ENCODE data around the gene NEK9.

Gene NEK9

DNA sequence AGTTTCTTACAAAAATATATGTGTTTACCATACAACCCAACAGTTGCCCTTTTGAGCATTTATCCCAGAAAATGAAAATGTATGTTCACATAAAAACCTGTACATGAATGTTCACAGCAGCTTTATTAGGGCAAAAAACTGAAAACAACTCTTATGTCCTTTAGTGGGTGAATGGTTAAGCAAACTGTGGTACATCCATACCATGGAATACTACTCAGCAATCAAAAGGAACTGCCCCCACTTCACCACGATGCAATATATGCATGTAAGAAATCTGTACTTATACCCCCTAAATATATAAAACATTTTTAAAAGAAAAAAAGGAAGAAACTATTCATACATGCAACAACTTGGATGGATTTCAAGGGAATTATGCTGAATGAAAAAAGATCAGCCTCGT lies 6.7 kb upstream of the NEK9 start:
- TF ChIP-seq EZH2 (optimal IDR thresholded peaks at IDR 0.05; ENCODE audit: low read depth, low read length): no peak
- Histone ChIP-seq H4K20me1 (ENCODE audit: insufficient read depth, low read length) (no peaks in the 10 kb centered on the region), H3K9me2 (replicated peaks; ENCODE audit: insufficient read depth, low read length) (no peaks in the 10 kb centered on the region), H3F3A (ENCODE audit: insufficient read depth, low read length) (peaks cover 4% of the 10 kb centered on the region; the same call in 1 of the 2 replicates), H3K9me3 (replicated peaks; ENCODE audit: insufficient read depth, low read length) (no peaks in the 10 kb centered on the region), H2AFZ (ENCODE audit: low read length) (no peak overlapping the region), H3K4me3 (ENCODE audit: low read length) (no peak overlapping the region), H3K27ac (ENCODE audit: low read length) (no peak overlapping the region), H3K36me3 (replicated peaks; ENCODE audit: insufficient read depth, low read length) (no peaks in the 10 kb centered on the region), H3K27me3 (replicated peaks; ENCODE audit: insufficient read depth, low read length) (no peaks in the 10 kb centered on the region), H3K9ac (ENCODE audit: low read length) (no peak overlapping the region), H3K4me1 (ENCODE audit: low read length) (no peaks in the 10 kb centered on the region), H3K79me2 (ENCODE audit: low read length) (peaks cover 8% of the 10 kb centered on the region), H3K4me2 (ENCODE audit: low read depth, low read length) (no peak overlapping the region)
- DNase-seq: no peak

DNA sequence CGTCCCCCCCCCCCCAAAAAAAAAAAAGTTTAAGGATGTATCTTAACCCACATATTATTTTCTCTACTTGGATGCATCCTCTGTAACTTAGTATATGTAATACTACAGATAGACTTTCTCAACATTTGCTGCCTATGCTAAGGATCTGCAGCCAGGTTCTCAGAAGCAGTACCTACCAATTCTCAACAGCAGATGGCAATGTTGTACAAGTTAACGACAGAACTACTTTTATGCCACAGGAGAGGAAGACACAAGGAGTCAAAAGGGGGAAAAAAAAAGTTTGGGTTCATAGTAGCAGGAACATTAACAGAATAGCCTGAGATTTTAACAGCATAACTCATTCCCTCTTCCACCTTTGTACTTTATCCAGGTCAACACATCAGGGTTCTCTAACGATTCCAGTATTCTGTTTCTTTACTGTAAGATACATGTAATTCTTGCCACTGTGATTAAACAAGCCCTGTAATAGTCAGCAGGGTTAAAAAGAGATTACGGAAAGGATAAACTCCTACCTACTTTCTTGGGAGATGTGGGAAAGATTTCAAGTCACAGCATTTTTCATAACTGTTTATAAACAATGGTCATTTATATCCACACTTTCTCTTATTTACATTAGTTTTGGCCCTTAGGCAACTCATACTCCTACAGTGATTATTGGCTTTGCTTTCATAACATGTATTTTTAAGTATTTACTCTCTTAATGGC lies 5.7 kb upstream of the NEK9 start:
- peak; percentile 16 for DNase-seq
- Histone ChIP-seq H2AFZ (ENCODE audit: low read length) (no peak overlapping the region), H3K36me3 (replicated peaks; ENCODE audit: insufficient read depth, low read length) (no peaks in the 10 kb centered on the region), H3F3A (ENCODE audit: insufficient read depth, low read length) (no peaks in the 10 kb centered on the region), H4K20me1 (ENCODE audit: insufficient read depth, low read length) (no peaks in the 10 kb centered on the region), H3K79me2 (ENCODE audit: low read length) (peaks cover 5% of the 10 kb centered on the region; the same call in 1 of the 2 replicates), H3K9ac (ENCODE audit: low read length) (no peak overlapping the region), H3K27me3 (replicated peaks; ENCODE audit: insufficient read depth, low read length) (no peaks in the 10 kb centered on the region), H3K4me2 (ENCODE audit: low read depth, low read length) (no peak overlapping the region), H3K27ac (ENCODE audit: low read length) (no peak overlapping the region), H3K4me1 (ENCODE audit: low read length) (no peaks in the 10 kb centered on the region), H3K4me3 (ENCODE audit: low read length) (no peak overlapping the region), H3K9me2 (replicated peaks; ENCODE audit: insufficient read depth, low read length) (no peaks in the 10 kb centered on the region), H3K9me3 (replicated peaks; ENCODE audit: insufficient read depth, low read length) (no peaks in the 10 kb centered on the region)
- TF ChIP-seq, protein P1, sequence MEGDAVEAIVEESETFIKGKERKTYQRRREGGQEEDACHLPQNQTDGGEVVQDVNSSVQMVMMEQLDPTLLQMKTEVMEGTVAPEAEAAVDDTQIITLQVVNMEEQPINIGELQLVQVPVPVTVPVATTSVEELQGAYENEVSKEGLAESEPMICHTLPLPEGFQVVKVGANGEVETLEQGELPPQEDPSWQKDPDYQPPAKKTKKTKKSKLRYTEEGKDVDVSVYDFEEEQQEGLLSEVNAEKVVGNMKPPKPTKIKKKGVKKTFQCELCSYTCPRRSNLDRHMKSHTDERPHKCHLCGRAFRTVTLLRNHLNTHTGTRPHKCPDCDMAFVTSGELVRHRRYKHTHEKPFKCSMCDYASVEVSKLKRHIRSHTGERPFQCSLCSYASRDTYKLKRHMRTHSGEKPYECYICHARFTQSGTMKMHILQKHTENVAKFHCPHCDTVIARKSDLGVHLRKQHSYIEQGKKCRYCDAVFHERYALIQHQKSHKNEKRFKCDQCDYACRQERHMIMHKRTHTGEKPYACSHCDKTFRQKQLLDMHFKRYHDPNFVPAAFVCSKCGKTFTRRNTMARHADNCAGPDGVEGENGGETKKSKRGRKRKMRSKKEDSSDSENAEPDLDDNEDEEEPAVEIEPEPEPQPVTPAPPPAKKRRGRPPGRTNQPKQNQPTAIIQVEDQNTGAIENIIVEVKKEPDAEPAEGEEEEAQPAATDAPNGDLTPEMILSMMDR (IDR thresholded peaks at IDR 0.05; ENCODE audit: low read length): peak; percentile 53
- no peak for TF ChIP-seq EZH2 (optimal IDR thresholded peaks at IDR 0.05; ENCODE audit: low read depth, low read length)
- no peak for TF ChIP-seq EZH2phosphoT487 (IDR thresholded peaks at IDR 0.05; ENCODE audit: low read length)

DNA sequence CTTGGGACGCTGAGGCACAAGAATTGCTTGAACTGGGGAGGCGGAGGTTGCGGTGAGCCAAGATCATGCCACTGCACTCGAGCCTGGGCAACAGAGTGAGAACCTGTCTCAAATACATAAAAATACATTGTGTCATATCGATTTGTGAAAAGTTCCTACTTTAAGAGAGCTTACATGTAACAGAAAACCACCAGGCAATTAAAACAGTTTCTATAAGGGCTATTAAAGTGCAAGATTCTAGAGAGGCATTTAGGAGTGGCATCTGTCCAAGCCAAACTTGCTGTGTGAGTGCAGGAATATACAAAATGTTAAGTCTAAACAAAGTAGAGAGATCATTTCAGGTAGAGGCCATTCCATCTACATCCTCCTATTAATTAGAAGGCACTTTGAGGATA lies 1.7 kb upstream of the NEK9 start:
- Histone ChIP-seq H3K4me1 (ENCODE audit: low read length) (0 out of 2 replicates have a peak, but pooled peaks cover 7% of the 10 kb centered on the region), H3K4me3 (ENCODE audit: low read length) (no peak overlapping the region), H3F3A (ENCODE audit: insufficient read depth, low read length) (no peaks in the 10 kb centered on the region), H3K9ac (ENCODE audit: low read length) (no peak overlapping the region), H3K9me3 (replicated peaks; ENCODE audit: insufficient read depth, low read length) (no peaks in the 10 kb centered on the region), H3K27me3 (replicated peaks; ENCODE audit: insufficient read depth, low read length) (no peaks in the 10 kb centered on the region), H3K27ac (ENCODE audit: low read length) (no peak overlapping the region), H3K36me3 (replicated peaks; ENCODE audit: insufficient read depth, low read length) (no peaks in the 10 kb centered on the region), H4K20me1 (ENCODE audit: insufficient read depth, low read length) (no peaks in the 10 kb centered on the region), H3K4me2 (ENCODE audit: low read depth, low read length) (no peak overlapping the region), H3K79me2 (ENCODE audit: low read length) (peaks cover 19% of the 10 kb centered on the region), H3K9me2 (replicated peaks; ENCODE audit: insufficient read depth, low read length) (no peaks in the 10 kb centered on the region), H2AFZ (ENCODE audit: low read length) (no peak overlapping the region)
- no peak for DNase-seq
- TF ChIP-seq EZH2 (optimal IDR thresholded peaks at IDR 0.05; ENCODE audit: low read depth, low read length) (no peak), EZH2phosphoT487 (IDR thresholded peaks at IDR 0.05; ENCODE audit: low read length) (no peak)
- TF ChIP-seq, protein P1 (IDR thresholded peaks at IDR 0.05; ENCODE audit: low read length): no peak

Data from MM.1S (cell line).